Nephron progenitor cell (in vitro differentiated cells): ENCODE measurements around the gene OOEP.
"Not testable (repeated sequence)": the region's sequence is repeated elsewhere in the genome, so short reads cannot be mapped to it uniquely, and the experiment has no call there.

Source experiments
- DNase-seq: peaks from one replicate; pipeline ENCODE4 v3.0.0; 2021
- H3K27ac Mint-ChIP-seq: 2 replicates; pipeline ENCODE4 v1.8.0; 2021; ENCODE audit warnings: mild to moderate bottlenecking, moderate library complexity, mixed read lengths
- H3K27me3 Mint-ChIP-seq: 2 replicates; pipeline ENCODE4 v1.8.0; 2021; ENCODE audit warnings: mild to moderate bottlenecking, low read depth, mixed read lengths; ENCODE audit not compliant: poor library complexity
- H3K36me3 Mint-ChIP-seq: 2 replicates; pipeline ENCODE4 v1.8.0; 2021; ENCODE audit warnings: low read depth, mixed read lengths
- H3K4me1 Mint-ChIP-seq: 2 replicates; pipeline ENCODE4 v1.8.0; 2021; ENCODE audit warnings: mixed read lengths
- H3K4me3 Mint-ChIP-seq: 2 replicates; pipeline ENCODE4 v1.8.0; 2021; ENCODE audit warnings: mild to moderate bottlenecking, moderate library complexity, mixed read lengths
- H3K9me3 Mint-ChIP-seq: 2 replicates; pipeline ENCODE4 v1.8.0; 2021; ENCODE audit warnings: mild to moderate bottlenecking, moderate library complexity, mixed read lengths
- TF ChIP-seq, protein P1 (sequence below): fragments of 200-600 bp; sonication (generic); IDR thresholded peaks from 2 replicates; pipeline ENCODE4 v1.5.0; 2021; ENCODE audit warnings: antibody characterized with exemption

OOEP gene

DNA sequence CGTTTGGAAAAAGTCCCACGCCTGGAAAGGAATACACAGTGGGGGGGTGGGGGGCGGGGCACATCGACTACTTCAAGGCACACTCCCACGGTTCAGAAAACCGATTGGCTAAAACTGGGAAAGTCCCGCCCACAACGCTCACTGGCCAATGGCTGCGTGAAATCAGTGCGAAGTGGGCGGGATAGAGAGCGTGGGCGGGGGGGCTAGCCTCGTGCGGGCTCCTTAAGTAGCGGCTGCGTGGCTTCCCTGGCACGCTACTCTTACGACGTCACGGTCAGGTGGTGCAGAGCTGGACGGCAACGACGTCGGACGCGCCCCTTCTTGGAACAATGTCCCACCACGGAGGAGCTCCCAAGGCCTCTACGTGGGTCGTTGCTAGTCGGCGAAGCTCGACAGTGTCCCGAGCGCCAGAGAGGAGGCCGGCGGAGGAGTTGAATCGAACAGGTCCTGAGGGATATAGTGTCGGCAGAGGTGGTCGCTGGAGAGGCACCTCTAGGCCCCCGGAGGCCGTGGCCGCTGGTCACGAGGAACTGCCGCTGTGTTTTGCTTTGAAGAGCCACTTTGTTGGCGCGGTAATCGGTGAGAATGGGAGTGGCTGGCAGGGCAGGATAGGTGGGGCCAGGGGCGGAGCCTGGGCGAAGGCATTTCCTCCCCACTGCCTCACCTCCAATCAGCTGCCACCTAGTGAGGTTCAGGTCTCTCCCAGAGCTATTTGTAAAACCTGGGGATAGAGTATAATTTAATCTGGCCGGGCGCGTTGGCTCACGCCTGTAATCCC lies 25.1 kb upstream of the OOEP start, which contains the start of gene DDX43:
TSS of gene DDX43 (plus strand) at position 252 of the 778 bp plus-strand sequence. CDS start at position 330, 78 bp downstream.
- Mint-ChIP-seq H3K9me3 (peaks cover 7% of the 10 kb centered on the region), H3K4me3 (no peak within 1 kb of the TSS), H3K27me3 (no peaks in the 10 kb centered on the region), H3K4me1 (no peaks in the 10 kb centered on the region), H3K36me3 (no peaks in the 10 kb centered on the region), H3K27ac (peak within 1 kb of the TSS; percentile 44)
- no peak for DNase-seq
- TF ChIP-seq, protein P1, sequence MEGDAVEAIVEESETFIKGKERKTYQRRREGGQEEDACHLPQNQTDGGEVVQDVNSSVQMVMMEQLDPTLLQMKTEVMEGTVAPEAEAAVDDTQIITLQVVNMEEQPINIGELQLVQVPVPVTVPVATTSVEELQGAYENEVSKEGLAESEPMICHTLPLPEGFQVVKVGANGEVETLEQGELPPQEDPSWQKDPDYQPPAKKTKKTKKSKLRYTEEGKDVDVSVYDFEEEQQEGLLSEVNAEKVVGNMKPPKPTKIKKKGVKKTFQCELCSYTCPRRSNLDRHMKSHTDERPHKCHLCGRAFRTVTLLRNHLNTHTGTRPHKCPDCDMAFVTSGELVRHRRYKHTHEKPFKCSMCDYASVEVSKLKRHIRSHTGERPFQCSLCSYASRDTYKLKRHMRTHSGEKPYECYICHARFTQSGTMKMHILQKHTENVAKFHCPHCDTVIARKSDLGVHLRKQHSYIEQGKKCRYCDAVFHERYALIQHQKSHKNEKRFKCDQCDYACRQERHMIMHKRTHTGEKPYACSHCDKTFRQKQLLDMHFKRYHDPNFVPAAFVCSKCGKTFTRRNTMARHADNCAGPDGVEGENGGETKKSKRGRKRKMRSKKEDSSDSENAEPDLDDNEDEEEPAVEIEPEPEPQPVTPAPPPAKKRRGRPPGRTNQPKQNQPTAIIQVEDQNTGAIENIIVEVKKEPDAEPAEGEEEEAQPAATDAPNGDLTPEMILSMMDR: no peak

DNA sequence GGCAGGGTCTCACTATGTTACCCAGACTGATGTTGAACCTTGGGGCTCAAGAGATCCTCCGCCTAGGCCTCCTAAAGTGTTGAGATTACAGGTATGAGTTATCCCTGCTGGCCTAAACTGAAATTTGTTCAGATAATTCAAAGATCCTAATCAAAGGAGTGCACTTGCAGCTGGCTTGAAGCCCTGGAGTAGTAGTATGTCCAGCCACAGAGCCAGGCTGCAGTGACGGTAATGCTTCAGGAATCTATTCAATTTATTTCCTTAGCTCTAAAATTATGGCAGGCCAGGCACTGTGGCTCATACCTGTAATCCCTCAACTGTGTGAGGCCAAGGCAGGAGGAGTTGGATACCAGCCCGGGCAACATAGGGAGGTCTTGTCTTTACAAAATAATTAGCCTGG lies 23.6 kb upstream of the OOEP start:
- H3K36me3 Mint-ChIP-seq: no peaks in the 10 kb centered on the region
- TF ChIP-seq, protein P1: no peak
- H3K4me3 Mint-ChIP-seq: no peak overlapping the region
- no peaks in the 10 kb centered on the region for H3K4me1 Mint-ChIP-seq
- H3K27me3 Mint-ChIP-seq: peaks cover 10% of the 10 kb centered on the region
- H3K27ac Mint-ChIP-seq: peak overlapping the region; percentile 44
- peaks cover 7% of the 10 kb centered on the region for H3K9me3 Mint-ChIP-seq
- DNase-seq: no peak

DNA sequence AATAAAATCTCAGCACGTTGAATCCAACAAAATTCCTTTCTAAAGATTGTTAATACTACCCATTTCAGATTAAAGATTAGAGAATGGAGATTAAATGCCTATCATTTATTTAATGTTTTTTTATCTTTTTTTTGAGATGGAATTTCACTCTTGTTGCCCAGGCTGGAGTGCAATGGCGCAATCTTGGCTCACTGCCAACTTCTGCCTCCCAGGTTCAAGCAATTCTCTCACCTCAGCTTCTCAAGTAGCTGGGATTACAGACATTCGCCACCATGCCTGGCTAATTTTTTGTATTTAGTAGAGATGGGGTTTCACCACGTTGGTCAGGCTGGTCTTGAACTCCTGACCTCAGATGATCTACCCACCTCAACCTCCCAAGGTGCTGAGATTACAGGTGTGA lies 22.5 kb upstream of the OOEP start:
- DNase-seq, H3K4me3 Mint-ChIP-seq, H3K36me3 Mint-ChIP-seq, H3K9me3 Mint-ChIP-seq, H3K27ac Mint-ChIP-seq, H3K4me1 Mint-ChIP-seq: not testable (repeated sequence)
- peaks cover 10% of the 10 kb centered on the region for H3K27me3 Mint-ChIP-seq

DNA sequence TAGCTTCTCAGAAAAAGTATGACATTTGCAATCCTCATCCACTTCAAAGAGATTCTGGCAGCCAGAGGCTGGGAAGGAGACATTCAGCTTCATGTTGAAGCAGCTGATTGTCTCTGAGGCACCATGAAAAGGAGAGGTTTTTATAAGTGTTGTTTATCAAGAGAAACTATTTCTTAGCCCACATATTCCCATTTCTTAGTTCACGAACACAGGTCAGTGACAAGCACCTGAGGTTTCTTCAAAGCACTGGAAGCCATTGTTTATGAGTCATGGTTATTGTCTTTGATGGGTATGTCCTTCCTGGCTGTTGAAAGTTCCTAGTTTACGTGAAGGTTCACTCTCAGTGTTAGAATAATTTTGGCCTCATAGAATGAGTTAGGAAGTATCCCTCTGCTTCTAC lies 22.0 kb upstream of the OOEP start:
- peaks cover 7% of the 10 kb centered on the region for H3K9me3 Mint-ChIP-seq
- TF ChIP-seq, protein P1: no peak
- DNase-seq: no peak
- H3K4me1 Mint-ChIP-seq: no peaks in the 10 kb centered on the region
- peaks cover 12% of the 10 kb centered on the region for H3K27me3 Mint-ChIP-seq
- no peak overlapping the region for H3K4me3 Mint-ChIP-seq
- no peaks in the 10 kb centered on the region for H3K36me3 Mint-ChIP-seq
- no peak overlapping the region for H3K27ac Mint-ChIP-seq

DNA sequence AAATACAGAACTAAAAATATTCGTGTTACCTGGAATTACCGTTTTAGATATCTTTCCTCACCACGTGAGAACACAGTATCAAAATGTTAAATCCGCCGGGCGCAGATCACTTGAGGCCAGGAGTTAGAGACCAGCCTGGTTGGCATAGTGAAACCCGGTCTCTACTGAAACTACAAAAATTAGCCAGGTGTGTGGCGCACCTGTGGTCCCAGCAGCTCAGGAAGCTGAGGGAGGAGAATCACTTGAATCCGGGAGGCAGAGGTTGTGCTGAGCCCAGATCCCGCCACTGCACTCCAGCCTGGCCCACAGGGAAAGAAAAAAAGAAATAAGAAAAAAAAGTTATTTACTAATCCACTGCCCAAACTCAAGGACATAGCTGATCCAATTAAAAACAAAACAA lies 20.2 kb upstream of the OOEP start:
- no peak for DNase-seq
- H3K4me1 Mint-ChIP-seq: no peaks in the 10 kb centered on the region
- peaks cover 7% of the 10 kb centered on the region for H3K9me3 Mint-ChIP-seq
- peaks cover 18% of the 10 kb centered on the region for H3K27me3 Mint-ChIP-seq
- no peak overlapping the region for H3K27ac Mint-ChIP-seq
- no peaks in the 10 kb centered on the region for H3K36me3 Mint-ChIP-seq
- peak overlapping the region; percentile 8 for H3K4me3 Mint-ChIP-seq
- TF ChIP-seq, protein P1: no peak

DNA sequence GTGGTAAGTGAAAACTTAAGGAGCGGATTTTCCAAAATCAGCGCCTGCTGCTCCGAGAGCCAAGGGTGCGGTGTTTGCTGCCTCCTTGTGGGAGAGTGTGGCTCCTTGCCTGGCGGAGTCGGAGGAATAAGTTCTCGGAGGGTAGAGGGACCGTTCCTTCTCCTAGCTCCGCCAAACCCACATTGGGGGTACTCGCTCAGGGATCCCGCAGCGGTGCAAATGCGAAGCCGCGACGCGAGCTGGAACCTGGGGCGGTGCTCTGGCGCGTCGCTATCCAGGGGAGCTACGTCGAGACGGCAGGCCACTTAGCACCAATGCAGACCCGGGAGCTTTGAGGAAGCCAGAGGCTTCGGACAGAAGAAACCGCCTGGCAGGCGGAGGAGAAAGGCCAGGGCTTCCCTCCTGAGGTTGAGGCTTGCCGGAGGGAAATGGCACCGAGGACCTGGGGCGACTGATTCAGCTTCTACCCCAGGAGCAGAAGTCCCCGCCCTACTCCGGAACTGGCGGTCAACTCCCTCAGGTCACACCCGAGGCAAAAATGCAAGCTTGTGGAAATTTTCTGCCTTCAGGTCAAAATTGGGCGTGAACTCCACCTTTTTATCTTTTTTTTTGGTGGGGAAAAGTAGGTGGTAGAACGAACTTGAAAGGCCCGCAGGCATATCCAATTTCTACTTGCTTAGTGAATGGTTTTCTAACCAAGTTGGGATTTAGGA lies 19.3 kb upstream of the OOEP start:
- peaks cover 18% of the 10 kb centered on the region for H3K27me3 Mint-ChIP-seq
- TF ChIP-seq, protein P1: peak; percentile 46
- H3K4me3 Mint-ChIP-seq: peak overlapping the region; percentile 83
- H3K4me1 Mint-ChIP-seq: no peaks in the 10 kb centered on the region
- H3K27ac Mint-ChIP-seq: no peak overlapping the region
- DNase-seq: peak; percentile 58
- H3K9me3 Mint-ChIP-seq: peaks cover 7% of the 10 kb centered on the region
- H3K36me3 Mint-ChIP-seq: no peaks in the 10 kb centered on the region
